ENCODE measurements around the gene THYN1. TPM values are rescaled to one million over a fixed set of nuclear protein-coding genes. Genes with fewer than 3 reads are reported as not detected.
"Not testable (repeated sequence)": the region's sequence is repeated elsewhere in the genome, so short reads cannot be mapped to it uniquely, and the experiment has no call there.

The THYN1 gene
- total and polyA plus RNA-seq, 2 experiments from 2014 or later: 90.2 to 123 TPM

DNA sequence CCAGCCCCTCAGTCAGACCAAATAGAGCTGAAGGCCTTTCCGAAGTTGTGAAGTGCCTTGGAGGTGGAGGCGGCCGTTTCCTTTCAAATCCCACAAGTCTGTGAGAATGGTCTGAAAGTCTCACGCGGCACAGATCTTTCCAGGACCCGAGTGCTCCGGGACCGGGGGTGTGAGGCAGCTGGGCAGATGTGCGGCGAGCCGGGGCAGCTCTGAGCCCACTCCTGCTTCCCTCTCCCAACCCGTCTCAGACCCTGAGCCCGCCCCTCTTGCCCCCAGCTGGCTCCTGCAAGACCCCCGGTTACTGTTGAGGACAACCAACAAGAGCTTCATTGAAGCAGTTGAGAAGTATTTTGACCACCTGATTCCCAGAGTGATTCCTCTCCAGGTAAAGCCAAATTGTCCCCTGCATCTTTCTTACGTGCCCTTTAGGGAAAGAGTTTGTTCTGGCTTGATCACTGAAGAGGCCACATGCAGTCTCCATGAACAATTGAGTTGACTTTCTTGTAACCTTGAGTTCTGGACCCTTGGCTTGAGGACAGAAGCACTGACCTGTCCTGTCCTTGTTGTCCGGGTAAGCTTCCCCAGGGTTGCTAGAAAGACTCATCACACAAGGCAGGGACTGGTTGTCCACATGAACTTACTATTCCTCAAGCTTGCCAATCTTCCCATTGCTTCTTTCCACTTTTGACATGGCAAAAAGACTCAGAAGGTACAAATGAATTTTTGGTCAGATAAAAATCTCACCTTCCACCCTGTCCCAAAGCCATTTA is 30.5 kb upstream of the THYN1 start:
- Histone ChIP-seq H3K4me1 (ENCODE audit: low read depth) (no peaks in the 10 kb centered on the region), H3K9me3 (ENCODE audit: low read depth) (no peaks in the 10 kb centered on the region), H3K27ac (no peak overlapping the region), H3K27me3 (peaks cover 4% of the 10 kb centered on the region), H3K4me3 (no peak overlapping the region), H3K36me3 (no peaks in the 10 kb centered on the region)
- DNase-seq (ENCODE audit: low read depth in 1 of 2, low spot score in 1 of 2): no peak
- TF ChIP-seq CTCF (IDR thresholded peaks at IDR 0.05; ENCODE audit: low read depth, low read length): no peak

GRCh38 chr11:134282121-134283045 is 29.2 kb upstream of the THYN1 start:
- Histone ChIP-seq H3K27ac (no peak overlapping the region), H3K36me3 (no peaks in the 10 kb centered on the region), H3K27me3 (peaks cover 17% of the 10 kb centered on the region), H3K4me3 (no peak overlapping the region), H3K4me1 (ENCODE audit: low read depth) (no peaks in the 10 kb centered on the region), H3K9me3 (ENCODE audit: low read depth) (no peaks in the 10 kb centered on the region)
- no peak for TF ChIP-seq CTCF (IDR thresholded peaks at IDR 0.05; ENCODE audit: low read depth, low read length)
- no peak for DNase-seq (ENCODE audit: low read depth in 1 of 2, low spot score in 1 of 2)

DNA sequence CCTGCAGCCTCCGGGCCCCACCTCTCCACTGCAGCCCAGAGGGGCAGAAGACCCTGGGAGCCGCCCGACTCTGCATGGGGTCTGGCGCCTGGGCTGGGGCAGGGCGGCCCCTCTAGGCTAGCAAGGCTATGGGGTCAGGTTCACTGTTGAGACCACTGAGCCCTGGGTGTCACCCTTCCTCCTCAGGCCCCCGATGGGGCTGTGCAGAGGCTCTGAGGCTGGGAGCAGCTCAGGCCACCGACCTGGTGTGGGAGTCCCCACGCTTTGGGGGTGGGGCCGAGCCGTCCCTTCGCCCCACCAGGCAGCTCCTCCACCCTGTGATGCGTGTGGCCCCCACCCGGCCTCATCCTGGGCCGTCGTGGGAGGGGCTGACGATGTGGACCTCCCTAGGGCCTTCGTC is 28.5 kb upstream of the THYN1 start:
- H3K27me3 ChIP-seq: peaks cover 25% of the 10 kb centered on the region
- not testable (repeated sequence) for H3K4me1 ChIP-seq (ENCODE audit: low read depth); H3K4me3 ChIP-seq; H3K9me3 ChIP-seq (ENCODE audit: low read depth); H3K36me3 ChIP-seq; DNase-seq (ENCODE audit: low read depth in 1 of 2, low spot score in 1 of 2); H3K27ac ChIP-seq

GRCh38 chr11:134278356-134278755 is 25.2 kb upstream of the THYN1 start:
- Histone ChIP-seq H3K9me3 (ENCODE audit: low read depth) (no peaks in the 10 kb centered on the region), H3K27ac (no peak overlapping the region), H3K4me1 (ENCODE audit: low read depth) (no peaks in the 10 kb centered on the region), H3K4me3 (no peak overlapping the region), H3K36me3 (no peaks in the 10 kb centered on the region), H3K27me3 (peaks cover 57% of the 10 kb centered on the region)
- no peak for TF ChIP-seq CTCF (IDR thresholded peaks at IDR 0.05; ENCODE audit: low read depth, low read length)
- DNase-seq (ENCODE audit: low read depth in 1 of 2, low spot score in 1 of 2): no peak

- no peak for DNase-seq (ENCODE audit: low read depth in 1 of 2, low spot score in 1 of 2)
- Histone ChIP-seq H3K36me3 (no peaks in the 10 kb centered on the region), H3K4me1 (ENCODE audit: low read depth) (no peaks in the 10 kb centered on the region), H3K27ac (no peak overlapping the region), H3K27me3 (peaks cover 62% of the 10 kb centered on the region), H3K9me3 (ENCODE audit: low read depth) (no peaks in the 10 kb centered on the region), H3K4me3 (no peak overlapping the region)
- no peak for TF ChIP-seq CTCF (IDR thresholded peaks at IDR 0.05; ENCODE audit: low read depth, low read length)
Observed at GRCh38 chr11:134277183-134278001, 24.2 kb upstream of the THYN1 start.

All from cardiac muscle cell (in vitro differentiated cells and primary cell).